ES-I3 (cell line): ENCODE results near the gene GAS2.

Source experiments
- H3K36me3 ChIP-seq: 2 replicates; pipeline ENCODE4 v1.6.1; 2013; ENCODE audit warnings: mild to moderate bottlenecking, low read length, control low read depth, moderate library complexity; ENCODE audit not compliant: insufficient read depth
- H3K4me1 ChIP-seq: 2 replicates; pipeline ENCODE4 v1.6.1; 2013; ENCODE audit warnings: mild to moderate bottlenecking, control low read depth, low read length; ENCODE audit not compliant: insufficient read depth
- H3K9ac ChIP-seq: 2 replicates; pipeline ENCODE4 v1.6.1; 2013; ENCODE audit warnings: low read depth, mild to moderate bottlenecking, low read length, moderate library complexity
- H3K9me3 ChIP-seq: 2 replicates; pipeline ENCODE4 v1.6.1; 2013; ENCODE audit warnings: mild to moderate bottlenecking, low read length, moderate library complexity; ENCODE audit not compliant: control insufficient read depth, insufficient read depth

The GAS2 gene

DNA sequence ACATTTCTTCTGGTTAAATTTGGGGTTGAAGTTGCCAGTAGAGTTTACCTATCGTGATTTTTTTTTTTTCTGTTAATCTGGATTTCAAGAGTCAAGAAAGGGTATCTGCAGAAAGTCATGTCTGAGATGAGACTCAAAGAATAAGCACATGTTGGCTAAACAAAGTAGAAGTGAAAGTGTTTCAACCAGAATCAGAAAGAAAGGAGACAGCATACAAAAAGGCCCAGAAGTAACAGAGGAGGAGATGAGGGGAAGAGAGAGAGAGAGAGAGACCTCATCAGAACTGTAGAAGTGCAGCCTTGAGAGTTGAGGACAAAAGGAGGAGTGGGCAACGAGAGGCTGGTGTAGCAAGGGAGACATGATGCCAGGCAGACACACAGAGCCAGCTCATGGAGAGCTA lies 108.3 kb downstream of the GAS2 start:
- Histone ChIP-seq H3K4me1 (no peaks in the 10 kb centered on the region; the same call in 1 of the 2 replicates), H3K9me3 (no peaks in the 10 kb centered on the region), H3K9ac (no peak overlapping the region), H3K36me3 (no peaks in the 10 kb centered on the region)

DNA sequence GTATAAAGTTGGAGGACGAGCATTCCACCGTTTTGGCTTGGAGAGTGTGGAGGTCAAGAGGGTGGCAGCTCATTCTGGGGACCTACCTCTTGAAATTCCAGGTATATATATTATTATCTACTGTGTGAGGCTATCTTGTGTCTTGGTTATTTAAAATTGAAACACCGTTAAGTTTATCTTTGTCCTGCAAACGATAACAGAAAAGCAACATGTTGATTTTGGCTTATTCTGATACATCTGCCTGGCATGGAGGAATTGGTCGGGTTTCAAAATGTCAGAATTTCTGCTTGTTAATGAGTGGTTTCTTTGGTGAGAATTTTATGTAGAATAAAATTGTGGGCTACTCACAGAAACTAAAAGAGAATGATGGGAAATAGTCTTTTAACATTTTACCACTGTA lies 108.8 kb downstream of the GAS2 start:
- H3K9me3 ChIP-seq = no peaks in the 10 kb centered on the region
- no peaks in the 10 kb centered on the region for H3K36me3 ChIP-seq

DNA sequence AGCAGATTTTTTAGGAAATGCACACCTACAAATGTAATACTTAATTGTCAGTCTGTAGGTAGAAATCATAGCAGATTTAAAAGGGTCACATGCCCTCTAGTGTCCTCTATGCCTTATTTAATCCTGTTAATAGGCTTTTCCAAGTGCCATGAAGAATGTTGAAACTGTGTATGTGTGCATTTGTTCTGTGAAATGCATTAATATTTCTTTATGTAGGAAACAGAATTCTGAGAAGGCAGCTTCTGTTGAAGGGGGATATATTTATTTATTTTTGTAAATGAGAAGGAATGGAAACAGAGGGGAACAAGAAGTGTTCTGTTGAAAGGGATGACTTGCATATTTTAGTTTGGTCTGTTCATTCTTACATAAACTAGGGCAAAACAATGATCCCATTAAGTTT lies 112.2 kb downstream of the GAS2 start:
- no peak overlapping the region for H3K9ac ChIP-seq

More for the DNA sequence above, 108.8 kb downstream of the GAS2 start:
- Histone ChIP-seq H3K9ac (no peak overlapping the region), H3K4me1 (no peaks in the 10 kb centered on the region; the same call in 1 of the 2 replicates)

GRCh38 chr11:22779850-22780249 lies 113.4 kb downstream of the GAS2 start:
- H3K36me3 ChIP-seq = no peaks in the 10 kb centered on the region
- H3K4me1 ChIP-seq = no peaks in the 10 kb centered on the region; the same call in 1 of the 2 replicates
- no peaks in the 10 kb centered on the region for H3K9me3 ChIP-seq
- H3K9ac ChIP-seq = no peak overlapping the region

More for the DNA sequence above, 112.2 kb downstream of the GAS2 start:
- Histone ChIP-seq H3K36me3 (no peaks in the 10 kb centered on the region), H3K4me1 (no peaks in the 10 kb centered on the region; the same call in 1 of the 2 replicates), H3K9me3 (no peaks in the 10 kb centered on the region)

- no peak overlapping the region for H3K9ac ChIP-seq
- H3K4me1 ChIP-seq = no peaks in the 10 kb centered on the region; the same call in 1 of the 2 replicates
- H3K9me3 ChIP-seq = no peaks in the 10 kb centered on the region
- H3K36me3 ChIP-seq = no peaks in the 10 kb centered on the region
Measured at GRCh38 chr11:22780952-22781593, 114.7 kb downstream of the GAS2 start.

GRCh38 chr11:22785251-22785650 lies 118.8 kb downstream of the GAS2 start:
- Histone ChIP-seq H3K9ac (no peak overlapping the region), H3K4me1 (no peaks in the 10 kb centered on the region), H3K36me3 (no peaks in the 10 kb centered on the region), H3K9me3 (no peaks in the 10 kb centered on the region)

GRCh38 chr11:22786475-22786874 lies 120.1 kb downstream of the GAS2 start:
- no peak overlapping the region for H3K9ac ChIP-seq
- H3K36me3 ChIP-seq = no peaks in the 10 kb centered on the region
- no peaks in the 10 kb centered on the region for H3K9me3 ChIP-seq
- no peaks in the 10 kb centered on the region for H3K4me1 ChIP-seq

DNA sequence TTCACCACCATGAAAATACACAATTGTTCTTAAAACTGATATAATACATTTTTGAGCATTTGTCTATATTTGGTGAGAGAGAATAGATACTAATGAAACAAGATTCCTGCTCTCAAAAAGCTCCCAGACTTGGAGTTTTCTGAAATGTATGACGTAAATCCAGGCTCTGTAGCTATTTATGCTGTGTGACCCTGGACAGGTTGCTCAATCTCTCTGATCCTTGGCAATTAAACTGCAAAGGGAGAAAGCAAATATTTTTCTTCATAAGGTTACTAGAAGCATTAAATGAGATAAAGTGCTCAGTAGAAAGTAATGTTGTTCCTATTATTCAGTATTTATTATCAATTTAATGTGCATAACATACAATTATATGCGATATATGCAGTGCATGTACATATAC lies 120.6 kb downstream of the GAS2 start:
- no peaks in the 10 kb centered on the region for H3K4me1 ChIP-seq
- H3K9me3 ChIP-seq = no peaks in the 10 kb centered on the region
- H3K36me3 ChIP-seq = no peaks in the 10 kb centered on the region
- H3K9ac ChIP-seq = no peak overlapping the region

DNA sequence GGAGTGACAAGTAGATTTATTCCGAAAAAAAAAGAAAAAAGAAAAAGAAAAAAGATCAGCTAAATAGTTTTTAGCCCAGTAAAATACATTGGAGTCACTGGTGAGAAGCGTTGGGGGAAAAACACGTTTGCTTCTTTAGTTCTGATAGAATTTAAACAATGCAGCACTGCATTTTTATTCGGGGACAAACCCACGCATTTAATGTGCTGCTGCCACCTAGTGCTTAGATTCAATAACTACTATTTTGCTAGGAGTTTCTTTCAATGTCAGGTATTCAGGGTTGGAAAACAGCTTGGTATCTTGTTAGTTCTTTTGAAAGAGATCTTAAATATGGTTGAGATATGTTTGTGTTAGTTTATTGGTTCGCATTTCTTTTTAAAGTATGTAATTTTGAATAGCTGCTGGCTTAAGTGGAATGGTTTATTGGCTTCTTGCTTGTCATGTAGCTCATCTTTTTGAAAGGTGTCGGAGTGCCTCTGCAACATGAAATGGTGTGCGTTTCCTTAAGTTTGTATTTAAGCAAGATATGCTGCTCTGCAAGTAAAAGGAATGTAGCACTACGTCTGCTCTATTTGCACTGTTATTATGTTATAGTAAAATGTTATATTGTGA lies 121.2 kb downstream of the GAS2 start:
- H3K36me3 ChIP-seq = no peaks in the 10 kb centered on the region
- H3K9ac ChIP-seq = no peak overlapping the region
- no peaks in the 10 kb centered on the region for H3K9me3 ChIP-seq
- H3K4me1 ChIP-seq = no peaks in the 10 kb centered on the region

GRCh38 chr11:22792497-22792896 lies 126.1 kb downstream of the GAS2 start:
- H3K4me1 ChIP-seq = no peaks in the 10 kb centered on the region
- no peak overlapping the region for H3K9ac ChIP-seq

GRCh38 chr11:22795914-22796313 lies 129.5 kb downstream of the GAS2 start:
- Histone ChIP-seq H3K4me1 (no peaks in the 10 kb centered on the region), H3K9me3 (no peaks in the 10 kb centered on the region), H3K36me3 (no peaks in the 10 kb centered on the region), H3K9ac (no peak overlapping the region)

More at GRCh38 chr11:22792497-22792896, 126.1 kb downstream of the GAS2 start:
- no peaks in the 10 kb centered on the region for H3K36me3 ChIP-seq
- H3K9me3 ChIP-seq = no peaks in the 10 kb centered on the region

- Histone ChIP-seq H3K9me3 (no peaks in the 10 kb centered on the region), H3K36me3 (no peaks in the 10 kb centered on the region), H3K4me1 (no peaks in the 10 kb centered on the region), H3K9ac (no peak overlapping the region)
Measured at GRCh38 chr11:22797047-22797446, 130.6 kb downstream of the GAS2 start.

DNA sequence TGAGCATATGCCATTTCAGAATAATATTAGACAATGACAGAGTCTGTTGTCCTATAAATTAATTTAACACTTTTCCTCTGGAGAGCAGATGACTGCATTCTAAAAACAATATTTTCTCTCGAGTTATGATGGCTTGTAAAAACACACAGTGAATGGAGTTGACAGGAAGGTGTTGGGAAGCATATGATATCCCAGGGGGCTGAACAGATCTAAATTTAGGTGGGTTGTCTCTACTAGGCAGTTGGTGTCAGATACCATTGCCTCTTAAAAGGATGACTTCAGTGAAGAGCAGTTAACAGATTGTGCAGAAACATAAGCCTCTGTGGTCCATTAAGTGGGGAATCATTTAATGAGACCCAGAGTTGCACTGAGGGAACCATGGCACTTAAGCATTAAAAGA lies 132.5 kb downstream of the GAS2 start:
- H3K9me3 ChIP-seq = no peaks in the 10 kb centered on the region
- no peak overlapping the region for H3K9ac ChIP-seq
- no peaks in the 10 kb centered on the region for H3K36me3 ChIP-seq
- H3K4me1 ChIP-seq = no peaks in the 10 kb centered on the region

DNA sequence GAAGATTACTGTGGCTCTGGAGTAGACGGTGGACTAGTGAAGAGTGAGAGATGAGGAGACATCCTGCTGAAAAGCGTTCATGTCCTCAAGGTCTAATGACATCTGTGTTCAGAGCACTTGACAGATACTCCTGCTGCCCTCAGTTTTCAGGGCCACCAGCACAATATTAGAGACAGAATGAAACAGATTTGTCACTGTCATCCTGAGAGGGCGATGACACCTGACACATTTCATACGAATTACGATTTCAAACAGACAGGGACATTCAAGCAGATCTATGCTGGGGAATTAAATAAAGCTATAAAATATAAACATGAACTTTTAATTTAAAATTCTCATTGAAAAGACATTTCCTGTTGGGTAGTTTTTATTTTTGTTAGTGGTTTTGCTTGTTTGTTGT lies 134.1 kb downstream of the GAS2 start:
- Histone ChIP-seq H3K9me3 (no peaks in the 10 kb centered on the region), H3K4me1 (no peaks in the 10 kb centered on the region; the same call in 1 of the 2 replicates), H3K9ac (no peak overlapping the region), H3K36me3 (no peaks in the 10 kb centered on the region)

DNA sequence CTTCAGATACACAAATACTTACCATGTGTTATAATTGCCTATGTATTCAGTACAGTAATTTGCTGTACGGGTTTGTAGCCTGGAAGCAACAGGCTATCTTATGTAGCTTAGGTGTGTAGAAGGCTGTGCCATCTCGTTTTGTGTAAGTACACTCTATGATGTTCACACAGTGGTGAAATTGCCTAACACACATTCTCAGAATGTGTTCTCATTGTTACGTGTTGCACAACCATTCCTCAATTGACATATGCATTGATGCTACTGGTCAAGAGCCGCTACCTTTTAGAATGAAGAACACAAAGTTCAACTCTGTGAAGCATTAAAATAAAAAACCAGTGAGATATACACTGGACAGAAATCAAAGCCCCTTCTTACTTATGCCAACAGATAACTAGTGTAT lies 136.4 kb downstream of the GAS2 start:
- H3K9me3 ChIP-seq = no peaks in the 10 kb centered on the region
- H3K4me1 ChIP-seq = no peaks in the 10 kb centered on the region; the same call in 1 of the 2 replicates
- no peaks in the 10 kb centered on the region for H3K36me3 ChIP-seq
- H3K9ac ChIP-seq = no peak overlapping the region
